Aorta (tissue), 5 donors: ENCODE results near the gene PCNX4. TPM values are rescaled to one million over a fixed set of nuclear protein-coding genes. Genes with fewer than 3 reads are reported as not detected.

Experiments
- ATAC-seq: fragments of 200-7000 bp; cut with Tn5 transposase; one replicate; pipeline ENCODE4 v1.9.1; 2022; ENCODE audit warnings: moderate library complexity; ENCODE audit not compliant: low FRiP score
- DNase-seq, 2 donors: peaks; one replicate each; pipeline ENCODE4 v3.0.0-alpha.2; 2020
- H3K27ac ChIP-seq, 2 donors: one replicate each; pipeline ENCODE4 v1.5.1; 2013; ENCODE audit warnings: low read length in 2 of 2, mild to moderate bottlenecking in 2 of 2, moderate library complexity in 2 of 2, control low read depth in 1 of 2, inconsistent platforms in 1 of 2, low read depth in 1 of 2
- H3K27me3 ChIP-seq, 2 donors: one replicate each; pipeline ENCODE4 v1.6.1; 2013; ENCODE audit warnings: control low read depth in 1 of 2, low read length in 1 of 2, mild to moderate bottlenecking in 1 of 2, moderate library complexity in 1 of 2; ENCODE audit not compliant: insufficient read depth in 2 of 2, control insufficient read depth in 1 of 2
- H3K36me3 ChIP-seq, 2 donors: one replicate each; pipeline ENCODE4 v1.6.1; 2013; ENCODE audit warnings: control low read depth in 1 of 2, low read length in 1 of 2, mild to moderate bottlenecking in 1 of 2; ENCODE audit not compliant: insufficient read depth in 2 of 2, control insufficient read depth in 1 of 2
- H3K4me1 ChIP-seq, 2 donors: one replicate each; pipeline ENCODE4 v1.6.1; 2013; ENCODE audit warnings: low read length in 2 of 2, control low read depth in 1 of 2, mild to moderate bottlenecking in 1 of 2, moderate library complexity in 1 of 2; ENCODE audit not compliant: insufficient read depth in 2 of 2, control insufficient read depth in 1 of 2
- H3K4me3 ChIP-seq, 2 donors: one replicate each; pipeline ENCODE4 v1.5.1; 2013; ENCODE audit warnings: low read length in 2 of 2, control low read depth in 1 of 2, mild to moderate bottlenecking in 1 of 2
- H3K9me3 ChIP-seq: one replicate; pipeline ENCODE4 v1.6.1; 2013; ENCODE audit warnings: mild to moderate bottlenecking, low read length; ENCODE audit not compliant: control insufficient read depth
- WGBS, 2 donors: extraction: QIAGEN DNeasy Blood & Tissue Kit; methylation state at CpG; one replicate each; pipeline ENCODE4 v1.1.7; 2013; 5-methylcytosine and 5-hydroxymethylcytosine counted together
- intact Hi-C, 2 donors: fragments of 100-400 bp; cut with DNase I; formaldehyde crosslinking; loops; one replicate each; pipeline versions ENCODE4 v1.14.2 to v1.15.0; 2022
- polyA plus RNA-seq, 2 donors: library from polyadenylated mRNA; stranded (reverse); fragments of 200-250 nt; gene quantifications; one replicate each; pipeline ENCODE4 v1.2.3, GENCODE V29; 2013
- total RNA-seq, 2 donors: library from RNA; stranded (reverse); fragmentation: NEBNext Ultra II Directional; extraction: Animal tissue kit (Norgen Biotek cat#: 25700); gene quantifications; one replicate each; pipeline ENCODE4 v1.2.1, GENCODE V29; 2021
- donor health status: healthy with polysubstance abuse.
- donor health status: Bipolar disorder and iron deficiency.
- donor health status: DM: no; HTN: no; CAD: no.
- donor health status: DM: no; HTN: no; CAD: no.
- donor health status: DM: yes; HTN: yes; CAD: no.

PCNX4 gene
- total and polyA plus RNA-seq, 4 donors = 6.0 to 49.7 (median 30.2) TPM

DNA sequence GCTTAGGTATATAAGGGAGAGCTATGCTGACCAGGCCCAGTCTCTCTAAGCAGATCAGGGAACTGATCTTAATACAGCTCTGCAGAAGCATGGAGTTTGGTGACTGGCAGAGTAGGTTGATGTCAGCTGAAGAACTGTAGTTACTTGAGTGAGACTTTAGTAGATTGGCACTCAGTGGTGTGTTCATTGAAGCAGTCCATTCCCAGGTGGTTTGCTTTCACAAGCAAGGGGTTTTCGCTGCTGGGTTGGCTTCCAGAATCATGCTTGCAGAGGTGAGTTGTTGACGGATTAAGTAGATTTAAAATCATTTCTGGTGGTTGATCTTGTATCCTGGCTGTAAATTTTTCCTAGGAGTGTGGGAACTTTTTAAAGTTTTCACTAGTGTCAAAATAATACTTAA, 80.0 kb downstream of the PCNX4 start:
- ATAC-seq (no peak), DNase-seq (no peak)
- H3K27ac ChIP-seq = no peak overlapping the region
- intact Hi-C loops = loop anchor here in 1 of 2 donors (10.0 kb wide), 1 partner anchor 407 kb away; no protein-coding TSS in a partner anchor
- no peaks in the 10 kb centered on the region for H3K4me1 ChIP-seq
- H3K9me3 ChIP-seq = no peaks in the 10 kb centered on the region
- no peaks in the 10 kb centered on the region for H3K27me3 ChIP-seq
- H3K36me3 ChIP-seq = no peaks in the 10 kb centered on the region
- WGBS, 2 donors = 97 to 98% methylated on average over 2 of the region's 2 CpGs
- H3K4me3 ChIP-seq = no peak overlapping the region

DNA sequence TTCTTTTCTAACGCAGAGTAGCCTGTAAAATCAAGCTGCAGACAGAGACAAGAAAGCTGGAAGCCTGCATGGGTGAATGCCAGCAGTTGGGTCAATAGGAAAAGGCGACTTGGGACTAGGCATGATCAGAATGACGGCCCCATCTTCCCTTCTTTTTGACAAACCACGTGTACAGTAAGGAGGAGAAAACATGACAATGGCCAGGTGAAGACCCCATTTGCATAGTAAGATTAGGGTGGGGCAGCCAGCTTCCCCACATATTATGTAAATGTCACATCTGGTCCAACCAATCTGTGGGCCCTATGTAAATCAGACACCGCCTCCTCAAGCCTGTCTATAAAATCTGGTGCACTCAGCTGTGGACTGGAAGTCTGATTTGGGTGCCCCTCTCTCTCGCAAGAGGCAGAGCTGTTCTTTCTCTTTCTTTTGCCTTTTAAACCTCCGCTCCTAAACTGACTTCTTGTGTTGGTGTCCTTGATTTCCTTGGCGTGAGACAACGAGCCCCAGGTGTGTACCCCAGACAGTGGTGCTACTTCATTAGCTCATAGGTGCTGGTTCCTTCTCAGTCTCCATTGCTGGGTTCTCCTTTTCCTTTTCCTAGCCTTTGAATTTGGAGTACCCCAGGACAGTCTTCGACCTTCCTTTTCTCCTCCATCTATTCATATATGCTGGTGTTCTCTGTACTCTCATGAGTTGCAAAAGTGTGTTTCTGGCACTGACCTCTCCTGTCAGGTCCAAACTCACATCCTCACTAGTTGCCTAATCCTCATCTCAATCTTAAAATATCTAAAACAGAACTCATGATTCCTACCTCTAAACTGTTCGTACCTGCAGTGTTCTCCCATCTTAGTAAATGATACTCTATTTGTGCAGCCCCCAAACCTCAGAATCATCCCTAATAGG, 82.9 kb downstream of the PCNX4 start:
- H3K27ac ChIP-seq = no peak overlapping the region
- H3K36me3 ChIP-seq = no peaks in the 10 kb centered on the region
- no peak overlapping the region for H3K4me3 ChIP-seq
- 72 to 75% methylated on average over 11 of the region's 11 CpGs for WGBS, 2 donors
- H3K4me1 ChIP-seq = no peaks in the 10 kb centered on the region
- ATAC-seq (no peak), DNase-seq (no peak)
- intact Hi-C loops = loop anchor here in 1 of 2 donors (10.0 kb wide), 1 partner anchor 410 kb away; no protein-coding TSS in a partner anchor
- no peaks in the 10 kb centered on the region for H3K27me3 ChIP-seq
- H3K9me3 ChIP-seq = no peaks in the 10 kb centered on the region

- H3K4me3 ChIP-seq = no peak overlapping the region
- H3K4me1 ChIP-seq = no peaks in the 10 kb centered on the region
- H3K27ac ChIP-seq = no peak overlapping the region
- H3K9me3 ChIP-seq = no peaks in the 10 kb centered on the region
- H3K36me3 ChIP-seq = no peaks in the 10 kb centered on the region
- H3K27me3 ChIP-seq = no peaks in the 10 kb centered on the region
- DNase-seq (no peak), ATAC-seq (no peak)
- intact Hi-C loops = loop anchor here in 1 of 2 donors (10.0 kb wide), 1 partner anchor 411 kb away; no protein-coding TSS in a partner anchor
- 95% methylated on average over 2 of the region's 2 CpGs for WGBS, 2 donors
Measured at GRCh38 chr14:60175255-60175902, 83.7 kb downstream of the PCNX4 start.

DNA sequence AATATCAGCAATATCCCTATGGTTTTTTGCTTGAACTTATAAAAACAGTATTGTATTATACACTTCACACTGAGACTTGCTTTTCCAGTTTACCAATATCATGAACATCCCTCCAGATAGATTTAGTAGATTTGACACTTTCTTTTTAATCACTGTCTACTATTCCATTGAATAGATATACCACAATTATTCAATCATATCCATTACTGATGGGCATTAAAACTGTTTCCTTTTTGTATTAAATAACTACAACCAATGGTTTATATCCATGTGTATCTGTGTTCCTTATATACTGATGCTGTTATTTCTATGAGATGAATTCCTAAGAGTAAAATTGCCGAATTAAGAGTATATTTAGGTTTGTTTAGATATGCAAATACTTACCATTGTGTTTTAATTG, 86.4 kb downstream of the PCNX4 start:
- H3K27ac ChIP-seq = no peak overlapping the region
- no peak overlapping the region for H3K4me3 ChIP-seq
- DNase-seq = no peak
- H3K9me3 ChIP-seq = no peaks in the 10 kb centered on the region
- no peaks in the 10 kb centered on the region for H3K4me1 ChIP-seq
- no peaks in the 10 kb centered on the region for H3K27me3 ChIP-seq
- intact Hi-C loops = loop anchor here in 1 of 2 donors (10.0 kb wide), 1 partner anchor 413 kb away; no protein-coding TSS in a partner anchor
- WGBS, 2 donors = 95 to 96% methylated on average over 1 of the region's 1 CpG
- ATAC-seq = no peak
- no peaks in the 10 kb centered on the region for H3K36me3 ChIP-seq

- Histone ChIP-seq H3K9me3 (no peaks in the 10 kb centered on the region), H3K4me1 (no peaks in the 10 kb centered on the region), H3K36me3 (no peaks in the 10 kb centered on the region), H3K4me3 (no peak overlapping the region), H3K27me3 (no peaks in the 10 kb centered on the region), H3K27ac (no peak overlapping the region)
- DNase-seq = no peak
- 96 to 97% methylated on average over 1 of the region's 1 CpG for WGBS, 2 donors
- ATAC-seq = no peak
- intact Hi-C loops = loop anchor here in 1 of 2 donors (10.0 kb wide), 1 partner anchor 414 kb away; no protein-coding TSS in a partner anchor
Measured at GRCh38 chr14:60178820-60179219, 87.1 kb downstream of the PCNX4 start.

DNA sequence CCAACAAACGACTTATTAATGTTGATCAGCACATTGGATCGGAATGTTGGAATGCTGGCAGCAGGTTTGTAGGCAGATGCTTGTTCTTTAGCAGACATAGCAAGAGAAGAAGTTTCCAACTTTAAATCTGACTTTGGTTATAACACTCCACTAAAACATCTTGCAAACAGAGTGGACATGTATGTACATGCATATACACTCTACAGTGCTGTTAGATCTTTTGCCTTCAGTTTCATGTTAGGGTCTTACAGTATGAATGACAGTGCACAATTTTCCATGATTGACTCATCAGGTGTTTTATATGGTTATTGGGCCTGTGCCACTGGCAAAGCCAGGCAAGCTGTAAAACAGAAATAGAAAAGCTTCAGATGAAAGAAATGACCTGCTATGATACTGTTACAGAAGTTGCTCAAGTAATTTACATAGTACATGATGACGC, 87.7 kb downstream of the PCNX4 start:
- no peak for DNase-seq
- ATAC-seq = no peak
- H3K27me3 ChIP-seq = no peaks in the 10 kb centered on the region
- no peak overlapping the region for H3K27ac ChIP-seq
- no peaks in the 10 kb centered on the region for H3K36me3 ChIP-seq
- intact Hi-C loops = loop anchor here in 1 of 2 donors (10.0 kb wide), 1 partner anchor 415 kb away; no protein-coding TSS in a partner anchor
- no peaks in the 10 kb centered on the region for H3K4me1 ChIP-seq
- H3K4me3 ChIP-seq = no peak overlapping the region
- WGBS, 2 donors = 42 to 57% methylated on average over 3 of the region's 3 CpGs
- H3K9me3 ChIP-seq = no peaks in the 10 kb centered on the region

DNA sequence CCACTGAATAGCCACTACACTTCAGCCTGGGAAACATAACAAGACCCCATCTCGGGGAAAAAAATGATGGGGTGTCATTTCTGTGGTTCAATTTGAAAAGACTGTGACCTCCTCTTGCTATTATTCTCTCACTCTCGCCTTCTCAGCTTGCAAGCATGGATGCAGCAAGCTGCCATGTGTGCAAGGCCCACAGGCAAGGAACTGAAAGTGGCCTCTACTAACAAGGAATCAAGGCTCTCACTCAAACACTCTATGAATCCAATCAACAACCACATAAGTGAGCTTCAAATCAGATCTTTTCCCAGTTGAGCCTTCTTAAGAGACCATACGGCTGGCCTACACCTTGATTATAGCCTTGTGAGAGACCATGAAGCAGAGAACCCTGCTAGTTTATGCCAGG, 91.4 kb downstream of the PCNX4 start:
- H3K4me1 ChIP-seq = no peaks in the 10 kb centered on the region
- no peak for DNase-seq
- intact Hi-C loops = loop anchor here in 1 of 2 donors (1.0 kb wide), 1 partner anchor 218 kb away; no protein-coding TSS in a partner anchor
- ATAC-seq = no peak
- H3K36me3 ChIP-seq = no peaks in the 10 kb centered on the region
- H3K9me3 ChIP-seq = no peaks in the 10 kb centered on the region
- no peak overlapping the region for H3K27ac ChIP-seq
- 94 to 95% methylated on average over 3 of the region's 3 CpGs for WGBS, 2 donors
- H3K4me3 ChIP-seq = no peak overlapping the region
- no peaks in the 10 kb centered on the region for H3K27me3 ChIP-seq

DNA sequence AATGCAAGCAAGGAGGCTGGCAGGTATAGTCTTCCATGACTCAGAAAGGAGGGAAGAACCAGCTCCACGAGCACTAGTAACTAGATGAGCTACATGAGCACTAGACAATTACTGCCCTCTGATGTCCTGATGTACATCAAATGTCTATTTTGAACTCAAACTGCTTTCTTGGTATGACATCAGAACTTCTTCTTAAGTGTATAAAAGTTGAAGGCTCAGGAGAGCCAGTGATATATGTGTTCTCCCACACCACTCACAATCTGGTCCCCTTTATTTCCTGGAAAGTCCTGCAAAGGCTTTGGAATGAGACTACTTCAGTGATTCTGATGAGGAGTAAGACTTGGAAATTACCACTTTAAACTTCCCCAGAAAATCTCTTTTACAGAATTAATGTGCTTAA, 92.0 kb downstream of the PCNX4 start:
- ATAC-seq (peak; percentile 44), DNase-seq (no peak)
- Histone ChIP-seq H3K27me3 (no peaks in the 10 kb centered on the region), H3K36me3 (no peaks in the 10 kb centered on the region), H3K9me3 (no peaks in the 10 kb centered on the region), H3K27ac (no peak overlapping the region), H3K4me1 (no peaks in the 10 kb centered on the region), H3K4me3 (peak overlapping the region; percentile 67 to 79)
- intact Hi-C loops = loop anchor here (1.0 to 2.0 kb wide), 3 partner anchors 119 to 219 kb away; no protein-coding TSS in a partner anchor
- WGBS, 2 donors = 11 to 13% methylated on average over 1 of the region's 1 CpG
